ENCODE results near the gene PLA2G4E. TPM values are rescaled to one million over a fixed set of nuclear protein-coding genes. Genes with fewer than 3 reads are reported as not detected.

The PLA2G4E gene
- total RNA-seq, 1 donor from 2014 or later, result not detected

GRCh38 chr15:41996921-41997592 lies 23.8 kb downstream of the PLA2G4E start:
- Mint-ChIP-seq H3K4me3 (no peak overlapping the region), H3K27me3 (peaks cover 20% of the 10 kb centered on the region), H3K27ac (no peak overlapping the region), H3K9me3 (no peaks in the 10 kb centered on the region), H3K4me1 (peaks cover 8% of the 10 kb centered on the region), H3K36me3 (ENCODE audit: low read depth) (no peaks in the 10 kb centered on the region)
- CTCF ChIA-PET, result interaction anchor here (0.9 to 2.0 kb wide), 2 partner anchors 7 to 87 kb away, joined by 3 to 7 read pairs; no protein-coding TSS in a partner anchor
- POLR2A ChIA-PET, result no interaction called here
- ATAC-seq (ENCODE audit: low read depth), result no peak
- intact Hi-C loops (cut with micrococcal nuclease), result no loop called here
- TF ChIP-seq CTCF (IDR thresholded peaks at IDR 0.05), result no peak
- no peak for DNase-seq

- H3K27me3 Mint-ChIP-seq, result peaks cover 20% of the 10 kb centered on the region
- ChIA-PET POLR2A (no interaction called here), CTCF (interaction anchor here (0.9 kb wide), 1 partner anchor 87 kb away, joined by 3 read pairs; no protein-coding TSS in a partner anchor)
- ATAC-seq (ENCODE audit: low read depth) (no peak), DNase-seq (no peak)
- no peak overlapping the region for H3K27ac Mint-ChIP-seq
- TF ChIP-seq CTCF (IDR thresholded peaks at IDR 0.05), result no peak
- no peaks in the 10 kb centered on the region for H3K36me3 Mint-ChIP-seq (ENCODE audit: low read depth)
- H3K4me1 Mint-ChIP-seq, result peaks cover 8% of the 10 kb centered on the region
- H3K9me3 Mint-ChIP-seq, result no peaks in the 10 kb centered on the region
- no peak overlapping the region for H3K4me3 Mint-ChIP-seq
- intact Hi-C loops (cut with micrococcal nuclease), result no loop called here
Measured at GRCh38 chr15:41996376-41996775, 24.5 kb downstream of the PLA2G4E start.

GRCh38 chr15:41995476-41995855 lies 25.4 kb downstream of the PLA2G4E start:
- Mint-ChIP-seq H3K9me3 (no peaks in the 10 kb centered on the region), H3K4me1 (peaks cover 8% of the 10 kb centered on the region), H3K36me3 (ENCODE audit: low read depth) (no peaks in the 10 kb centered on the region), H3K27ac (no peak overlapping the region), H3K4me3 (no peak overlapping the region), H3K27me3 (peaks cover 16% of the 10 kb centered on the region)
- POLR2A ChIA-PET, result no interaction called here
- no peak for TF ChIP-seq CTCF (IDR thresholded peaks at IDR 0.05)
- intact Hi-C loops (cut with micrococcal nuclease), result no loop called here
- DNase-seq (no peak), ATAC-seq (ENCODE audit: low read depth) (no peak)
- CTCF ChIA-PET, result no interaction called here

- ChIA-PET CTCF (no interaction called here), POLR2A (no interaction called here)
- Mint-ChIP-seq H3K27ac (no peak overlapping the region), H3K4me1 (peaks cover 8% of the 10 kb centered on the region), H3K4me3 (no peak overlapping the region), H3K9me3 (no peaks in the 10 kb centered on the region), H3K36me3 (ENCODE audit: low read depth) (no peaks in the 10 kb centered on the region), H3K27me3 (peaks cover 15% of the 10 kb centered on the region)
- DNase-seq (no peak), ATAC-seq (ENCODE audit: low read depth) (no peak)
- intact Hi-C loops (cut with micrococcal nuclease), result no loop called here
- no peak for TF ChIP-seq CTCF (IDR thresholded peaks at IDR 0.05)
Measured at GRCh38 chr15:41994772-41995475, 25.9 kb downstream of the PLA2G4E start.

GRCh38 chr15:41994171-41994650 lies 26.6 kb downstream of the PLA2G4E start:
- no peaks in the 10 kb centered on the region for H3K36me3 Mint-ChIP-seq (ENCODE audit: low read depth)
- H3K9me3 Mint-ChIP-seq, result no peaks in the 10 kb centered on the region
- no peak overlapping the region for H3K4me3 Mint-ChIP-seq
- CTCF ChIA-PET, result interaction anchor here (1.3 to 1.8 kb wide), 2 partner anchors 58 to 66 kb away, joined by 5 to 7 read pairs; no protein-coding TSS in a partner anchor
- peaks cover 3% of the 10 kb centered on the region for H3K4me1 Mint-ChIP-seq
- no peak overlapping the region for H3K27ac Mint-ChIP-seq
- POLR2A ChIA-PET, result no interaction called here
- intact Hi-C loops (cut with micrococcal nuclease), result no loop called here
- DNase-seq (no peak), ATAC-seq (ENCODE audit: low read depth) (no peak)
- TF ChIP-seq CTCF (IDR thresholded peaks at IDR 0.05), result no peak
- peaks cover 14% of the 10 kb centered on the region for H3K27me3 Mint-ChIP-seq
